HepG2 (cell line): ENCODE data around the gene EPS8L3. TPM values are rescaled to one million over a fixed set of nuclear protein-coding genes. Genes with fewer than 3 reads are reported as not detected.

Experiments
- ATAC-seq: fragments of 200-7000 bp; cut with Tn5 transposase; 3 replicates; pipeline ENCODE4 v1.9.1; 2020; ENCODE audit warnings: mild to moderate bottlenecking, moderate library complexity
- BruUV-seq: library from RNA; stranded (reverse); fragments of 400-500 nt; replicated peaks from 2 replicates; lab custom pipeline; 2021; lab: Mats Ljungman, UMichigan
- CTCF ChIA-PET: fragments of 300-600 bp; formaldehyde crosslinking; extraction: SDS; loops from one replicate; lab custom pipeline; 2021; ENCODE audit warnings: low total read pairs, inconsistent platforms, low intra/inter-chr PET ratio; lab: Yijun Ruan, JAX
- POLR2A ChIA-PET: fragments of 350-600 bp; sonication (Branson Sonifier 250); formaldehyde crosslinking; loops from one replicate; lab custom pipeline; 2020; ENCODE audit warnings: antibody characterized with exemption, inconsistent platforms; lab: Yijun Ruan, JAX
- DNase-seq: peaks from one replicate; pipeline ENCODE4 v3.0.0-alpha.2; 2015; ENCODE audit warnings: low spot score
- FAIRE-seq: peaks from 3 replicates; lab custom pipeline; 2011; peaks lifted over from hg19 to GRCh38; lab: Jason Lieb, UNC
- H2AFZ ChIP-seq: one replicate; pipeline ENCODE4 v1.6.1; 2011; ENCODE audit warnings: low read length, inconsistent platforms
- H3K27ac ChIP-seq: fragments of 300-600 bp; 3 replicates; pipeline ENCODE4 v1.8.0; 2011; ENCODE audit warnings: mixed run types, mild to moderate bottlenecking, mixed read lengths, low read length, inconsistent platforms; ENCODE audit not compliant: insufficient read depth; ENCODE audit errors: extremely low read length
- H3K27me3 ChIP-seq, 2 experiments: fragments of 200-600 bp in 1 of 2; 2 replicates in 1 of 2; 3 replicates in 1 of 2; pipeline versions ENCODE4 v1.6.0 to v1.8.0; 2011; ENCODE audit warnings: low read length in 2 of 2, mild to moderate bottlenecking in 2 of 2, moderate library complexity in 2 of 2, inconsistent platforms in 1 of 2; ENCODE audit not compliant: insufficient read depth in 2 of 2, control insufficient read depth in 1 of 2
- H3K36me3 ChIP-seq, 2 experiments: fragments of 200-600 bp in 1 of 2; replicated peaks in 1 of 2; 2 replicates in 1 of 2; 3 replicates in 1 of 2; pipeline versions ENCODE4 v1.5.1 to v1.8.0; 2011; ENCODE audit warnings: low read length in 2 of 2, inconsistent platforms in 1 of 2; ENCODE audit not compliant: insufficient read depth in 2 of 2, control insufficient read depth in 1 of 2
- H3K4me1 ChIP-seq: 2 replicates; pipeline ENCODE4 v1.5.1; 2012; ENCODE audit warnings: low read length, inconsistent platforms; ENCODE audit not compliant: insufficient read depth
- H3K4me2 ChIP-seq: 2 replicates; pipeline ENCODE4 v1.6.0; 2011; ENCODE audit warnings: low read depth, low read length, inconsistent platforms
- H3K4me3 ChIP-seq, 3 experiments: fragments of 200-600 bp in 1 of 3; sonication (generic), shearing (Covaris generic) in 1 of 3; replicated peaks in 1 of 3; 2 replicates each; pipeline ENCODE4 v1.5.1; 2011 to 2016; ENCODE audit warnings: low read length in 3 of 3, inconsistent platforms in 2 of 3, low read depth in 2 of 3, mild to moderate bottlenecking in 2 of 3, control low read depth in 1 of 3, mixed read lengths in 1 of 3; ENCODE audit not compliant: insufficient read depth in 1 of 3
- H3K79me2 ChIP-seq: one replicate; pipeline ENCODE4 v1.6.1; 2011; ENCODE audit warnings: low read length, inconsistent platforms; ENCODE audit not compliant: insufficient read depth
- H3K9ac ChIP-seq: 2 replicates; pipeline ENCODE4 v1.6.0; 2011; ENCODE audit warnings: mild to moderate bottlenecking, low read depth, low read length, inconsistent platforms; ENCODE audit not compliant: insufficient read depth
- H3K9me3 ChIP-seq: 2 replicates; pipeline ENCODE4 v1.5.1; 2012; ENCODE audit warnings: mild to moderate bottlenecking, low read length
- H4K20me1 ChIP-seq: 2 replicates; pipeline ENCODE4 v1.6.0; 2011; ENCODE audit warnings: inconsistent platforms, mild to moderate bottlenecking, low read length, moderate library complexity; ENCODE audit not compliant: insufficient read depth
- POLR2A ChIP-seq, 2 experiments: IDR thresholded peaks; 2 replicates each; pipeline ENCODE4 v1.6.1; 2011; ENCODE audit warnings: low read depth in 2 of 2, low read length in 2 of 2, mild to moderate bottlenecking in 1 of 2, moderate library complexity in 1 of 2; ENCODE audit not compliant: insufficient read depth in 1 of 2
- PRDM15 ChIP-seq: sonication (generic); formaldehyde crosslinking; IDR thresholded peaks from 2 replicates; pipeline ENCODE4 v1.4.0; 2020; ENCODE audit warnings: missing genetic modification reagents
- ZBTB21 ChIP-seq: sonication (generic); formaldehyde crosslinking; IDR thresholded peaks from 2 replicates; pipeline ENCODE4 v1.4.0; 2020; ENCODE audit warnings: missing genetic modification reagents
- ZFX ChIP-seq: sonication (generic); formaldehyde crosslinking; IDR thresholded peaks from 2 replicates; pipeline ENCODE4 v1.4.0; 2020; ENCODE audit warnings: mild to moderate bottlenecking, low read depth, missing genetic modification reagents, moderate library complexity
- ZNF501 ChIP-seq: sonication (generic); formaldehyde crosslinking; IDR thresholded peaks from 2 replicates; pipeline ENCODE4 v1.5.1; 2020; ENCODE audit warnings: mild to moderate bottlenecking, moderate library complexity, missing genetic modification reagents
- ZNF564 ChIP-seq: sonication (generic); formaldehyde crosslinking; IDR thresholded peaks from 2 replicates; pipeline ENCODE4 v1.8.1; 2023; ENCODE audit warnings: mild to moderate bottlenecking, missing genetic modification reagents
- ZNF609 ChIP-seq: sonication (generic); formaldehyde crosslinking; IDR thresholded peaks from 2 replicates; pipeline ENCODE4 v1.4.0; 2020; ENCODE audit warnings: mild to moderate bottlenecking, missing genetic modification reagents, borderline replicate concordance
- ZNF772 ChIP-seq: sonication (generic); formaldehyde crosslinking; IDR thresholded peaks from 2 replicates; pipeline ENCODE4 v1.5.0; 2020; ENCODE audit warnings: mild to moderate bottlenecking, missing genetic modification reagents
- ZNF780A ChIP-seq: sonication (generic); formaldehyde crosslinking; IDR thresholded peaks from 2 replicates; pipeline ENCODE4 v1.8.0; 2022; ENCODE audit warnings: mild to moderate bottlenecking, missing genetic modification reagents, moderate library complexity
- ZSCAN12 ChIP-seq: sonication (generic); formaldehyde crosslinking; IDR thresholded peaks from 2 replicates; pipeline ENCODE4 v1.9.0; 2021; ENCODE audit warnings: mild to moderate bottlenecking, missing genetic modification reagents
- WGBS: methylation state at CpG from one replicate; pipeline ENCODE4 v1.1.6; 2017; ENCODE audit warnings: low lambda C conversion rate; 5-methylcytosine and 5-hydroxymethylcytosine counted together
- in situ Hi-C: cut with HindIII; loops from 2 replicates; pipeline ENCODE4 v1.10.0; 2017; ENCODE audit warnings: low pct_unique_long_range_greater_than_20kb; ENCODE audit not compliant: extremely low pct_ligation_motif_present
- intact Hi-C: fragments of 100-400 bp; cut with micrococcal nuclease; formaldehyde crosslinking; loops from one replicate; pipeline ENCODE4 v1.10.0; 2022; ENCODE audit not compliant: unreplicated experiment
- polyA plus RNA-seq, 8 experiments: library from polyadenylated mRNA; depleted of rRNA in 3 of 8; stranded (reverse) in 7 of 8; unstranded in 1 of 8; fragments of >200 nt; fragmentation: Illumina TruSeq in 4 of 8; extraction: Trizol in 4 of 8; gene quantifications; 2 replicates each; pipeline versions ENCODE4 v1.2.1 to v1.2.3, GENCODE V29; 2011 to 2016; ENCODE audit warnings: low read depth in 4 of 8, missing spikeins in 1 of 8, mixed read lengths in 1 of 8; ENCODE audit not compliant: insufficient read depth in 1 of 8
- total RNA-seq, 5 experiments: library from RNA; depleted of rRNA; stranded (reverse); fragments of >200 nt; fragmentation: Illumina TruSeq; extraction: Trizol; gene quantifications; 2 replicates each; pipeline ENCODE4 v1.2.3, GENCODE V29; 2016; ENCODE audit warnings: low read depth in 1 of 5
- TF ChIP-seq, protein P1 (sequence below): sonication (generic); formaldehyde crosslinking; IDR thresholded peaks from 2 replicates; pipeline ENCODE4 v1.5.0; 2020; ENCODE audit warnings: missing genetic modification reagents

EPS8L3 gene
- total and polyA plus RNA-seq, 2 of the 13 experiments (the other 11 are each of a cell fraction or from before 2014, with no cell fraction given), result 18.2 to 106 TPM

- no peak for TF ChIP-seq PRDM15 (CRISPR knock-in tag)
- TF ChIP-seq, all 625 proteins: peak for 2
Measured at GRCh38 chr1:109789551-109790180, 25.9 kb upstream of the EPS8L3 start (continued).

- Histone ChIP-seq H3K36me3 (no peaks in the 10 kb centered on the region), H3K79me2 (no peaks in the 10 kb centered on the region), H3K4me3 (peak overlapping the region in 2 of 3 experiments; percentile 35 to 44; a peak in 2 of 6 replicates), H3K9me3 (no peaks in the 10 kb centered on the region), H3K27ac (peak overlapping the region; percentile 11), H2AFZ (peak overlapping the region; percentile 47), H3K27me3 (peaks cover 0 to 3% of the 10 kb centered on the region in 2 experiments; a peak in 3 of 5 replicates), H3K9ac (peak overlapping the region; percentile 30; the same call in 1 of the 2 replicates), H4K20me1 (no peaks in the 10 kb centered on the region), H3K4me2 (peak overlapping the region; percentile 90), H3K4me1 (peaks cover 69% of the 10 kb centered on the region)
- no TSS peak for BruUV-seq
- peak; percentile 62 for FAIRE-seq
- peak; percentile 88 for ATAC-seq
- ChIA-PET POLR2A (no interaction called here), CTCF (interaction anchor here (1.5 kb wide), 1 partner anchor 12 kb away, joined by 3 read pairs; no protein-coding TSS in a partner anchor)
- 31% methylated on average over 6 of the region's 9 CpGs for WGBS
- in situ Hi-C loops (no loop called here), intact Hi-C loops (no loop called here)
- peak; percentile 44 for DNase-seq
- no peak for TF ChIP-seq ZNF609 (CRISPR knock-in tag)
- 0 out of 2 replicates have a peak, but pooled peaks have one; percentile 16 for TF ChIP-seq ZFX
- TF ChIP-seq ZNF501, result peak; percentile 51
- no peak for TF ChIP-seq ZSCAN12 (CRISPR knock-in tag)
- no peak for TF ChIP-seq POLR2A (IDR thresholded peaks at IDR 0.05; ENCODE audit: insufficient read depth in 1 of 2, low read depth in 2 of 2, low read length in 2 of 2)
- no peak for TF ChIP-seq ZNF772 (CRISPR knock-in tag)
- TF ChIP-seq ZNF564 (CRISPR knock-in tag), result no peak
- TF ChIP-seq, protein P1, sequence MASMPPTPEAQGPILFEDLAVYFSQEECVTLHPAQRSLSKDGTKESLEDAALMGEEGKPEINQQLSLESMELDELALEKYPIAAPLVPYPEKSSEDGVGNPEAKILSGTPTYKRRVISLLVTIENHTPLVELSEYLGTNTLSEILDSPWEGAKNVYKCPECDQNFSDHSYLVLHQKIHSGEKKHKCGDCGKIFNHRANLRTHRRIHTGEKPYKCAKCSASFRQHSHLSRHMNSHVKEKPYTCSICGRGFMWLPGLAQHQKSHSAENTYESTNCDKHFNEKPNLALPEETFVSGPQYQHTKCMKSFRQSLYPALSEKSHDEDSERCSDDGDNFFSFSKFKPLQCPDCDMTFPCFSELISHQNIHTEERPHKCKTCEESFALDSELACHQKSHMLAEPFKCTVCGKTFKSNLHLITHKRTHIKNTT (CRISPR knock-in tag), result no peak
- TF ChIP-seq ZNF780A (CRISPR knock-in tag), result no peak
- no peak for TF ChIP-seq ZBTB21 (CRISPR knock-in tag)
Measured at GRCh38 chr1:109788695-109789521, 25.2 kb upstream of the EPS8L3 start.
